ENCODE data around the gene SLC44A5.
"Not testable (repeated sequence)": the region's sequence is repeated elsewhere in the genome, so short reads cannot be mapped to it uniquely, and the experiment has no call there.

The SLC44A5 gene

GRCh38 chr1:75444220-75444619 is 166.7 kb downstream of the SLC44A5 start:
- no peak for DNase-seq

DNA sequence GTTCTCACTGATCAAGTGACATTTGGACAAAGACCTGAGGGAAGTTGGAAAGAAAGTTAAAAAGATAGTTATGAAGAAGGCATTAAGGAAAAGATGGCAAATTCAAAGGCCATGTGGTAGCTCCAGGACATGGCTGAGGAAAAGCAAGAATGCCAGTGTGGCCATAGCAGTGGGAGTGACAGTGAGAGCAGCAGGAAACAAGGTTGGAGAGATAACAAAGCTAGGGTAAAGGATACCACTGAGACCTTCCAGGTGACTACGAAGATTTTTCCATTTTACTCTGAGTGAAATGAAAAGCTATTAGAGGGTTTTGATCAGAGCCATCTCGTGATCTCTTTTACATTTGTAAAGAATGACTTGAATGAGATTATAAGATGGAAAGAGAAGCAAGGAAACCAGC is 170.6 kb downstream of the SLC44A5 start:
- no peak for DNase-seq

- no peak for DNase-seq
These were observed 172.6 kb downstream of the SLC44A5 start for GRCh38 chr1:75438355-75438754.

GRCh38 chr1:75431843-75432242 is 179.1 kb downstream of the SLC44A5 start:
- DNase-seq, result no peak

DNA sequence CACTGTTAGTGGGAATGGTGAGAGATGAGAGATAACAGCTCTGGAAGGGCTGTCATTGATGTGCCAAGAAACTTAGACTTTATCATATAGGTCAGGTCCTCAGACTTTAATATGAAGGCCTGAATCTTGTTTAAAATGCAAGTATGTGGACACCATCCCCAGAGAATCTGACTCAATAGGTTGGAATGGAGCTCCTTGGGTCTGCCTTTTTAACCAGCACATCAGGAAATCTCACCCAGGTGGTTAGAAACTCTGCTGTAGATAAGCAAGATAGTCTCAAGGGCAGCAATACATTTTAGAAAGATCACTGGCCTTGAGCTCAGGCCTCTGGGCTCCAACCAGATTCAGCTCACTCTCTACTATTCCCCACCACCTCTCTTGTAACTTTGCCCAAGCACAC is 180.4 kb downstream of the SLC44A5 start:
- no peak for DNase-seq

DNA sequence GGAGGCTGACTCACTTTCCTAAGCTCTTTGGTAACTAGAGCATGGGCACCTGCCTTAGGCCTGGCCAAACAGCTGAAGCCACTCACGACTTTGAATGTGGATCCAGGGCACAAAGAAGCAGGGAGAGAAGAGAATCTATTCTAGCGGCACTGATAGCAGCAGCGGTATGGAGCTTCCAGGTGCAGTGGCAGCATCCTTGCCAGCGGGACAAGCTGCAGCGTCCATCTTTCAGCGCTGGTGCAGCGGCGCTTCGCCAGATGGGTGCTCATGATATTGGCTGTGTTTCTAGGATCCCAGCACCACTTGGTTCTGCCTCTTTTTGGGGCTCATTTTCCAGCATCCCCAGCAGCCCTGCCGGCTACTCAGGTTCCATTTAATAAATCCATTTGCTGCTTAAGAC is 184.2 kb downstream of the SLC44A5 start:
- no peak for DNase-seq

DNA sequence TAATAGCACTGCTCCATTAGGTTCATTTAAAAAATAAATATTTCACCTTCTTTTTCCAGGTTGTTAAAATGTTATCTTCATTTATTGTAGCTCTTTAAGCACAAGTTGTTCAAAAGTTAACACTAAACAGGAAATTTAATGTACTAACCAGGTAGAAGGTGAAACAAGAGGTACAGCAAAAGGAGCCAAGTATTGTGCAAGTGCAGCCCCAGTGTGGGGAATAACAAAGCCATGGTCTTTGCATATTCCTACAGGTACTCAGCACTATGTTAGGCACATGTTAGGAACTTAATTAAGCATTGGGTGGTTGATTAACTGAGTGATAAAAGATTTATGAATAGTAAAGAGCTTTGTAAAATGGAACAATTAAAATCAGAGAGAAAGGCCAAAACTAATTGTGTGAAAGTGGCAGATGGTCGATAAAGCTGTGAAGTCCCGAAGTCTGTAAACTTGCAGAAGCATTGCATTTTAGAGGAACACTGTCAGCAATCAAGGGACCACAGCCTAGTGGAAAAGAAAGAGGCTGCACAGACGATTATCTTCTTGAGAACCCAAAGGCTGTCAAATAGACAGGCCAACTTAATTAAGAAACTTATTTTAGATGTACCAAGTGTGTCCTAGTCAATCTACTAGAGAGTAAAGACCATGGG is 185.8 kb downstream of the SLC44A5 start:
- no peak for DNase-seq

DNA sequence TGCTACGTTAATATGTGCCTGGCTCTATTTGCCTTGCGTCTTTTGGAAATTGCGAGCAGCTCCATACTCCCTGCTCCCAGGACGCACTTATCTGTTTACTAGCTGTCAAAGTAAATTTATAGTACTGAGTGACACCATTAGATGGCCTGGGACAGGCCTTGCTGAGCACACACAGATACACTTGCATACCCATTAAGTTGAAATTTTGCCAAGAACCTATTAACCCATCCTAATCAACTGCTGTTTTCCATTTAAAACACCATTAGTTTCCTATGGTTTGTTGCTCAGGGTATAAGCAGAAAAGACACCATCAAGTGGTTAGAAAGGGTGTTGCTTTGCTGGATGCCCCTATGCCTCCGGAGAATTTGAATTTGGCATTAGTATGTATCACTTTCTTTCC is 187.3 kb downstream of the SLC44A5 start:
- no peak for DNase-seq

GRCh38 chr1:75423136-75423535 is 187.8 kb downstream of the SLC44A5 start:
- DNase-seq, result no peak

DNA sequence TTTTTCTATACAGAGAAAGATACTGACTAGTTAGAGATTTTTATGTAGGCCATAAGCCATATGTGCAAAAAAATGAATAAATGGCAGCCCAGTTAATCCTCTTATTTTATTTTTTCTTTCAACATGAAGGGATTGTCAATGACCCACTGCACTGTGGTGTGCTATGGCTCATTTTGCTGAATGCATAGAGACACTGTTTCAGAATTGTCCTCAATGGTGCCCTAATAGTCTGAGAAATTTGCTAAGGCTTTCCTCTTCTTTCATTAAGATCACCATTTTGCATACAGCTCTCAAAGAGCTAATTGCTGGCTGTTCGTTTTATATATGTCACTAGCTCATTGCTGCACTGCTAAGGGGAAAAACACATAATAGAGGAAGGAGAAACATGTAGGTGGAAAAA is 189.5 kb downstream of the SLC44A5 start:
- DNase-seq, result no peak

DNA sequence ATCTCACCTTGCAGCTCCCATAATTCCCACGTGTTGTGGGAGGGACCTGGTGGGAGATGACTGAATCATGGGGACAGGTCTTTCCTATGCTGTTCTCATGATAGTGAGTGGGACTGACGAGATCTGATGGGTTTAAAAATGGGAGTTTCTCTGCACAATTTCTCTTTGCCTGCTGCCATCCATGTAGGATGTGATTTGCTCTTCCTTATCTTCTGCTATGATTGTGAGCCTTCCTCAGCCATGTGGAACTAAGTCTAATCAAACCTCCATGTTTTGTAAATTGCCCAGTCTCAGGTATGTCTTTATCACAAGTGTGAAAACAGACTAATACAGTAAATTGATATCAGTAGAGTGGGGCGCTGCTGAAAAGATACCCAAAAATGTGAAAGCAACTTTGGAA is 195.7 kb downstream of the SLC44A5 start:
- no peak for DNase-seq

- DNase-seq, result no peak
These were observed 198.3 kb downstream of the SLC44A5 start for GRCh38 chr1:75412616-75413015.

- not testable (repeated sequence) for DNase-seq
These were observed 206.2 kb downstream of the SLC44A5 start for GRCh38 chr1:75404681-75405080.

DNA sequence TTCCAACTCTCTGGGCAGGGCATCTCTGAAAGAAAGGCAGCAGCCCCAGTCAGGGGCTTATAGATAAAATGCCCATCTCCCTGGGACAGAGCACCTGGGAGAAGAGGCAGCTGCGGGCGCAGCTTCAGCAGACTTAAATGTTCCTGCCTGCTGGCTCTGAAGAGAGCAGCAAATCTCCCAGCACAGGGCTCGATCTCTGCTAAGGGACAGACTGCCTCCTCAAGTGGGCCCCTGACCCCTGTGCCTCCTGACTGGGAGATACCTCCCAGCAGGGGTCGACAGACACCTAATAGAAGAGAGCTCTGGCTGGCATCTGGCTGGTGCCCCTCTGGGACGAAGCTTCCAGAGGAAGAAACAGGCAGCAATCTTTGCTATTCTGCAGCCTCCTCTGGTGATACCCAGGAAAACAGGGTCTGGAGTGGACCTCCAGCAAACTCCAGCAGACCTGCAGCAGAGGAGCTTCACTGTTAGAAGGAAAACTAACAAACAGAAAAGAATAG is 207.7 kb downstream of the SLC44A5 start:
- not testable (repeated sequence) for DNase-seq

GRCh38 chr1:75400716-75401115 is 210.2 kb downstream of the SLC44A5 start:
- DNase-seq, result no peak

DNA sequence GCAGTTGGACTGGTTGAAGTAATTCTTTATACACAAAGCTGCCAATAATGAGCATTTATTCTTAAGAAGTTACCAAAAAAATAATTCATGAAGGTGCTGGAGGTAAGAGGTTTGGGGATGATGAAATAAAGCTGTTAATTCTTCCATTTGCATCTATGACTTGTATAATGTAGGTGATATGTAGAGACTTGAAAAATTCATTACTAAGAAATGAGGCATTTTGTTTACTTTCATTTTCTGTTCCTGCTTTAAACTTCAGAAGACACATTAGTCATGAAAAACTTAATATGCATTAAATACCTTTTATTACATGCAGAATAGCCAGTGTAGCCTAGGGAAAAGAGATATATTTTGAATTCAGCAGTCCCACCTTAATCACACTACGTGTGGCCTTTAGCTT is 214.2 kb downstream of the SLC44A5 start:
- DNase-seq, result no peak

DNA sequence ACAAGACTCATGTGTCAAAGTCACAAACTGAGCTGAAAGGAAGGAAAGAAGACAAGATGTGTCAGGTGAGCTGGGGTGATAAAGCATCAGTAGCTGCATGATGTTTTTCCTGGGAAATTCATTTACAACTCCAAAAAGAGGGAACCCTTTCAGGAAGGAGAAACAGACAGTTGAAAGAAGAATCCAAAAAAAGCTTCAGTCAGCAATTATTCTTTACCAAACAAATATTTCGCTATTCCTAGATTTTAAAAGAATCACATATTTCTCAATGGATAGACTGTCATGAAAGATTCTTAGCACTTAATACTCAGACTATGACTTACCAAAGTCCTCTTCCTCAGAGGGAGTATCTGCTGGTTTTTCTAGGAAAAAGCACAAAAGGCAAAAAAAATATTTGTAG is 214.7 kb downstream of the SLC44A5 start:
- no peak for DNase-seq

- DNase-seq, result no peak
These were observed 216.4 kb downstream of the SLC44A5 start for GRCh38 chr1:75394386-75395139.

DNA sequence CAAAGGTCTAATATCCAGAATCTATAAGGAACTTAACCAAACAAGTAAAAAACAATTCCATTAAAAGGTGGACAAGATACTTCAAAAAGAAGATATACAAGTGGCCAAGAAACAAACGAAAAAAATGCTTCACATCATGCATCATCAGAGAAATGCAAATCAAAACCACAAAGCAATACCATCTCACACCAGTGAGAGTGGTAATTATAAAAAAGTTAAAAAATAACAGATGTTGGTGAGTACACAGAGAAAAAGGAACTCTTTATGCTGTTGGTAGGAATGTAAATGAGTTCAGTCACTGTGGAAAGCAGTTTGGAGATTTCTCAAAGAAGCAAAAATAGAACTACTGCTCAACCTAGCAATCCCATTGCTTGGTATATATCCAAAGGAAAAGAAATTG is 218.6 kb downstream of the SLC44A5 start:
- DNase-seq, result no peak

DNA sequence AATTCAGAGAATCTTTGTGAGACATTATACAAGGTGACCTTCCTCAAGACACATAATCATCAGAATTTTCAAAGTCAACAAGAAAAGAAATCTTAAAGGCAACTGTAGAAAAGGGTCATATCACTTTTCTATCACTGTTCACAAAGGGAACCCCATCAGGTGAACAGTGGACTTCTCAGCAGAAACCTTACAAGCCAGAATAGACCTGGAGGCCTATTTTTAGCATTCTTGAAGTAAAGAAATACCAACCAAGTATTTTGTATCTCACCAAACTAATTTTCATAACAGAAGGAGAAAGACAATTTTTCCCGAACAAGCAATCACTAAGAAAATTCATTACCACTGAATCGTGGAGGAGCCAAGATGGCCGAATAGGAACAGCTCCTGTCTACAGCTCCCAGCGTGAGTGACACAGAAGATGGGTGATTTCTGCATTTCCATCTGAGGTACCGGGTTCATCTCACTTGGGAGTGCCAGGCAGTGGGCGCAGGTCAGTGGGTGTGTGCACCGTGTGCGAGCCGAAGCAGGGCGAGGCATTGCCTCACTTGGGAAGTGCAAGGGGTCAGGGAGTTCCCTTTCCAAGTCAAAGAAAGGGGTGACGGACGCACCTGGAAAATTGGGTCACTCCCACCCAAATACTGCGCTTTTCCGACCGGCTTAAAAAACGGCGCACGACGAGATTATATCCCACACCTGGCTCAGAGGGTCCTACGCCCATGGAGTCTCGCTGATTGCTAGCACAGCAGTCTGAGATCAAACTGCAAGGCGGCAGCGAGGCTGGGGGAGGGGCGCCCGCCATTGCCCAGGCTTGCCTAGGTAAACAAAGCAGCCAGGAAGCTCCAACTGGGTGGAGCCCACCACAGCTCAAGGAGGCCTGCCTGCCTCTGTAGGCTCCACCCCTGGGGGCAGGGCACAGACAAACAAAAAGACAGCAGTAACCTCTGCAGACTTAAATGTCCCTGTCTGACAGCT is 235.2 kb downstream of the SLC44A5 start:
- not testable (repeated sequence) for DNase-seq

GRCh38 chr1:75373542-75374159 is 237.3 kb downstream of the SLC44A5 start:
- no peak for DNase-seq

- DNase-seq, result no peak
These were observed 244.3 kb downstream of the SLC44A5 start for GRCh38 chr1:75366595-75366994.

DNA sequence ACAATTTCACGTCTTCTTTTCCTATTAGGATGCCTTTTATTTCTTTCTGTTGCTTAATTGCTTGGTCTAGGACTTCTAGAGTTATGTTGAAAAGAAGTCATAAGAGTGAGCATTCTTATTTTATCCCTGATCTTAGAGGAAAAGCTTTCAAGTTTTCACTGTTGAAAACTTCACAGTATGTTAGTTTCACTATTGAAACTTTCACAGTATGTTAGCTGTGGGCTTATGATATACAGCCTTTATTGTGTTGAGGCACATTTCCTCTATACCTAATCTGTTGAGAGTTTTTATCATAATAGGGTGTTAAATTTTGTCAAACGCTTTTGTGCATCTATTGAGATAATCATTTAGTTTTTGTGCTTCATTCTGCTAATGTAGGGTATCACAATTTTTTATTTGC is 249.7 kb downstream of the SLC44A5 start:
- no peak for DNase-seq
